Measurements from ENCODE around the gene HSDL2.
"Not testable (repeated sequence)": the region's sequence is repeated elsewhere in the genome, so short reads cannot be mapped to it uniquely, and the experiment has no call there.

The HSDL2 gene

GRCh38 chr9:112380102-112380824 lies at the start of gene HSDL2:
Gene HSDL2 (plus strand): TSS chr9:112380108. CDS start chr9:112380164, 56 bp downstream.
- DNase-seq = no peak

GRCh38 chr9:112331674-112331952 lies 48.3 kb upstream of the HSDL2 start:
- no peak for DNase-seq

- no peak for DNase-seq
These were observed 47.7 kb upstream of the HSDL2 start for GRCh38 chr9:112332214-112332613.

GRCh38 chr9:112332674-112332976 lies 47.3 kb upstream of the HSDL2 start:
- DNase-seq = no peak

- DNase-seq = peak; percentile 71
These were observed 46.8 kb upstream of the HSDL2 start, which contains the start of gene PTBP3 for GRCh38 chr9:112332977-112333638. Gene PTBP3 (minus strand): TSS chr9:112333619. CDS start chr9:112297865, 35,754 bp downstream.

GRCh38 chr9:112333639-112334431 lies 46.1 kb upstream of the HSDL2 start:
- peak; percentile 94 for DNase-seq

GRCh38 chr9:112334432-112334841 lies 45.5 kb upstream of the HSDL2 start:
- no peak for DNase-seq

GRCh38 chr9:112337547-112337946 lies 42.4 kb upstream of the HSDL2 start:
- DNase-seq = no peak

- no peak for DNase-seq
These were observed 41.3 kb upstream of the HSDL2 start for GRCh38 chr9:112338561-112338960.

GRCh38 chr9:112339886-112340285 lies 40.0 kb upstream of the HSDL2 start:
- DNase-seq = no peak

- DNase-seq = no peak
These were observed 38.2 kb upstream of the HSDL2 start for GRCh38 chr9:112341730-112342129.

GRCh38 chr9:112348257-112349007 lies 31.5 kb upstream of the HSDL2 start:
- DNase-seq = no peak

- DNase-seq = no peak
These were observed 30.9 kb upstream of the HSDL2 start for GRCh38 chr9:112349008-112349333.

- DNase-seq = no peak
These were observed 28.7 kb upstream of the HSDL2 start for GRCh38 chr9:112351184-112351583.

GRCh38 chr9:112352209-112352608 lies 27.7 kb upstream of the HSDL2 start:
- no peak for DNase-seq

- no peak for DNase-seq
These were observed 25.7 kb upstream of the HSDL2 start for GRCh38 chr9:112354081-112354743.

- no peak for DNase-seq
These were observed 24.4 kb upstream of the HSDL2 start for GRCh38 chr9:112355427-112355897.

GRCh38 chr9:112360047-112360804 lies 19.7 kb upstream of the HSDL2 start:
- no peak for DNase-seq

GRCh38 chr9:112361601-112362000 lies 18.3 kb upstream of the HSDL2 start:
- DNase-seq = no peak

GRCh38 chr9:112364761-112365160 lies 15.1 kb upstream of the HSDL2 start:
- DNase-seq = no peak

GRCh38 chr9:112365257-112365656 lies 14.7 kb upstream of the HSDL2 start:
- DNase-seq = not testable (repeated sequence)

GRCh38 chr9:112366591-112366990 lies 13.3 kb upstream of the HSDL2 start:
- DNase-seq = no peak

Measured in GDM1 (cell line).